Thyroid gland (tissue), 4 donors: ENCODE data around the gene TANC2. TPM values are rescaled to one million over a fixed set of nuclear protein-coding genes. Genes with fewer than 3 reads are reported as not detected.
A peak's percentile ranks its signal among the peaks of the same experiment; 100 is the strongest.

Experiments used
- DNase-seq, 2 donors: peaks; one replicate each; pipeline ENCODE4 v3.0.0-alpha.2; 2019
- H3K27ac ChIP-seq, 3 donors: fragments of 200-600 bp; sonication (generic); 1 replicate in 2 of 3; 2 replicates in 1 of 3; pipeline ENCODE4 v1.5.1; 2016 to 2019; ENCODE audit warnings: mild to moderate bottlenecking in 1 of 3, moderate library complexity in 1 of 3
- H3K27me3 ChIP-seq: fragments of 200-600 bp; sonication (generic); one replicate; pipeline ENCODE4 v1.5.1; 2019
- H3K36me3 ChIP-seq, 2 donors: fragments of 200-600 bp; sonication (generic); one replicate each; pipeline ENCODE4 v1.5.1; 2016 to 2019
- H3K4me1 ChIP-seq, 2 donors: fragments of 200-600 bp; sonication (generic); one replicate each; pipeline ENCODE4 v1.5.1; 2017 to 2019
- H3K4me3 ChIP-seq, 3 donors: fragments of 200-600 bp; sonication (generic); replicated peaks in 1 of 3; 1 replicate in 2 of 3; 2 replicates in 1 of 3; pipeline ENCODE4 v1.5.1; 2016; ENCODE audit warnings: mild to moderate bottlenecking in 1 of 3
- H3K9me3 ChIP-seq: fragments of 200-600 bp; sonication (generic); one replicate; pipeline ENCODE4 v1.5.1; 2017
- POLR2A ChIP-seq, 2 donors: fragments of 450-650 bp; IDR thresholded peaks; one replicate each; pipeline ENCODE4 v1.6.1; 2017; ENCODE audit warnings: antibody characterized with exemption in 2 of 2, mild to moderate bottlenecking in 2 of 2, moderate library complexity in 1 of 2
- WGBS, 2 donors: methylation state at CpG; one replicate each; pipeline ENCODE4 v1.1.5; 2017; 5-methylcytosine and 5-hydroxymethylcytosine counted together
- intact Hi-C: fragments of 100-400 bp; cut with DNase I; formaldehyde crosslinking; loops from one replicate; pipeline ENCODE4 v1.15.1; 2023
- total RNA-seq, 4 donors: library from RNA; depleted of rRNA; stranded (reverse); fragments of >200 nt; gene quantifications; one replicate each; pipeline ENCODE4 v1.2.3, GENCODE V29; 2016
- TF ChIP-seq, protein P1 (sequence below), 6 experiments: fragments of 200-600 bp in 3 of 6; fragments of 450-650 bp in 3 of 6; sonication (generic) in 3 of 6; IDR thresholded peaks; one replicate each; pipeline ENCODE4 v1.5.1; 2016 to 2019; ENCODE audit warnings: antibody characterized with exemption in 6 of 6, mild to moderate bottlenecking in 2 of 6, inconsistent platforms in 1 of 6, moderate library complexity in 1 of 6

TANC2 gene
- total RNA-seq, 4 donors from 2014 or later, result 15.2 to 22.2 (median 19.6) TPM

GRCh38 chr17:62941358-62941991 is 24.6 kb upstream of the TANC2 start:
- intact Hi-C loops, result no loop called here
- Histone ChIP-seq H3K27ac (no peak overlapping the region), H3K4me3 (no peak overlapping the region), H3K36me3 (no peaks in the 10 kb centered on the region), H3K27me3 (no peaks in the 10 kb centered on the region), H3K4me1 (no peaks in the 10 kb centered on the region), H3K9me3 (no peaks in the 10 kb centered on the region)
- WGBS, 2 donors, result 85 to 88% methylated on average over 4 of the region's 4 CpGs
- DNase-seq, result no peak
- no peak for TF ChIP-seq POLR2A (IDR thresholded peaks at IDR 0.05)
- TF ChIP-seq, protein P1, sequence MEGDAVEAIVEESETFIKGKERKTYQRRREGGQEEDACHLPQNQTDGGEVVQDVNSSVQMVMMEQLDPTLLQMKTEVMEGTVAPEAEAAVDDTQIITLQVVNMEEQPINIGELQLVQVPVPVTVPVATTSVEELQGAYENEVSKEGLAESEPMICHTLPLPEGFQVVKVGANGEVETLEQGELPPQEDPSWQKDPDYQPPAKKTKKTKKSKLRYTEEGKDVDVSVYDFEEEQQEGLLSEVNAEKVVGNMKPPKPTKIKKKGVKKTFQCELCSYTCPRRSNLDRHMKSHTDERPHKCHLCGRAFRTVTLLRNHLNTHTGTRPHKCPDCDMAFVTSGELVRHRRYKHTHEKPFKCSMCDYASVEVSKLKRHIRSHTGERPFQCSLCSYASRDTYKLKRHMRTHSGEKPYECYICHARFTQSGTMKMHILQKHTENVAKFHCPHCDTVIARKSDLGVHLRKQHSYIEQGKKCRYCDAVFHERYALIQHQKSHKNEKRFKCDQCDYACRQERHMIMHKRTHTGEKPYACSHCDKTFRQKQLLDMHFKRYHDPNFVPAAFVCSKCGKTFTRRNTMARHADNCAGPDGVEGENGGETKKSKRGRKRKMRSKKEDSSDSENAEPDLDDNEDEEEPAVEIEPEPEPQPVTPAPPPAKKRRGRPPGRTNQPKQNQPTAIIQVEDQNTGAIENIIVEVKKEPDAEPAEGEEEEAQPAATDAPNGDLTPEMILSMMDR (IDR thresholded peaks at IDR 0.05), result no peak

DNA sequence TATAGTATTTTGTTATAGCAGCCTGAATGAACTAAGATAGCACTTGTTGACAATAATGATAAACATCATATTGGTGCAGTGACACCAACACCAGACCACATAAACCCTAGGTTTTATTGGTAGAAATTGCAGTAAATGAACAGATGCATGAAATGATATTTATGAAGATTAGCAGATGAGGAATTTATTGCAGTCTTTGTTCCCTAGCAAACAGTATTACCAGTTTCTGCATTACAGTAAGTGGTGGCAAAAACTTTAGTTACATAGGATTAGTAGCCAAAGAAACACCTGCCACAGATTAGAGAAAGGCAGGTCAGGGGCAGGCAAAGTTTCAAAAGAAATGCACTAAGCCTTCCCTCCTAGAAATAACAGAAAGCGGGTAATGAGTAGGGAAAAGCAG is 17.7 kb upstream of the TANC2 start:
- H3K4me3 ChIP-seq, result no peak overlapping the region
- WGBS, 2 donors, result 79 to 93% methylated on average over 1 of the region's 1 CpG
- no peak for DNase-seq

DNA sequence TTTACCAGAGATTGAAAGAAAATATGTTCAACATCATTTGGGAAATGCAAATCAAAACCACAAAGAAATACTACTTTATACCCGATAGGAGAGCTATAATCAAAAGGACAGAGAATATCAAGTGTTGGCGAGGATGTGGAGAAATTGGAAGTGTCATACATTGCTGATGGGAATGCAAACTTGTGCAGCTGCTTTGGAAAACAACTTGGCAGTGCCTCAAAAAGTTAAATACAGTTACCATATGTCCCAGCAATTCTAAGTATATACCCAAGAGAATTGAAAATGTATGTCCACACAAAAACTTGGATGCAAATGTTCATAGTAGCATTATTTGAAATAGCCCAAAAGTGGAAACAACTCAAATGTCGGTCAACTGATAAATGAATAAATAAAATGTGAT is 17.0 kb upstream of the TANC2 start:
- intact Hi-C loops, result no loop called here
- TF ChIP-seq, protein P1 (IDR thresholded peaks at IDR 0.05), result no peak
- TF ChIP-seq POLR2A (IDR thresholded peaks at IDR 0.05), result no peak

More for the DNA sequence above, 17.7 kb upstream of the TANC2 start:
- Histone ChIP-seq H3K27me3 (no peaks in the 10 kb centered on the region), H3K4me1 (no peaks in the 10 kb centered on the region), H3K36me3 (no peaks in the 10 kb centered on the region), H3K27ac (no peak overlapping the region), H3K9me3 (no peaks in the 10 kb centered on the region)
- intact Hi-C loops, result no loop called here
- no peak for TF ChIP-seq POLR2A (IDR thresholded peaks at IDR 0.05)
- TF ChIP-seq, protein P1 (IDR thresholded peaks at IDR 0.05), result no peak

DNA sequence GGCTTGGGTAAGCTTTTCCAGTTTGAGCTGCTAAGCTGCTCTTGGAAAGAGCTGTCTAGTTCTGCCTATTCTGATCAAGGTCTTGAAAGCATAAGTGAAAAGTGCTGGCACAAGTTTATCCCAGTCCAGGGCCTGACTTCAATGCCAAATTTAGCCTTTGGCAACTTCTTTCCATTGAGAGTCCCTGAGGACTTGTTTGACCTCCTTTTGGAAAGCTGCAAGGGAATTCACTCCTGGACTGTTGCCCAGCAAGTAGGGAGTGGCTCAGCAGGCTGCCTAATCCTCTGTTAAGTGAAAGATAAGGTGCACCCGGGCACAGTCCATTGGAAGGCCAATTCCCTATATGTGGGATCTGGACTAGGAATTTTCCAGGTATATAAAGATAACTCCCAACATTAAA is 16.0 kb upstream of the TANC2 start:
- Histone ChIP-seq H3K27ac (no peak overlapping the region), H3K36me3 (no peaks in the 10 kb centered on the region), H3K4me3 (no peak overlapping the region), H3K4me1 (no peaks in the 10 kb centered on the region), H3K9me3 (no peaks in the 10 kb centered on the region), H3K27me3 (no peaks in the 10 kb centered on the region)
- intact Hi-C loops, result no loop called here
- no peak for TF ChIP-seq POLR2A (IDR thresholded peaks at IDR 0.05)
- TF ChIP-seq, protein P1 (IDR thresholded peaks at IDR 0.05), result no peak
- peak; percentile 10 to 37 for DNase-seq
- WGBS, 2 donors, result 6 to 25% methylated on average over 1 of the region's 1 CpG

More for the DNA sequence above, 17.0 kb upstream of the TANC2 start:
- DNase-seq, result no peak
- H3K27me3 ChIP-seq, result no peaks in the 10 kb centered on the region
- no peaks in the 10 kb centered on the region for H3K4me1 ChIP-seq
- no peaks in the 10 kb centered on the region for H3K9me3 ChIP-seq
- no peaks in the 10 kb centered on the region for H3K36me3 ChIP-seq
- H3K4me3 ChIP-seq, result no peak overlapping the region
- WGBS, 2 donors, result 92 to 94% methylated on average over 3 of the region's 3 CpGs
- no peak overlapping the region for H3K27ac ChIP-seq

DNA sequence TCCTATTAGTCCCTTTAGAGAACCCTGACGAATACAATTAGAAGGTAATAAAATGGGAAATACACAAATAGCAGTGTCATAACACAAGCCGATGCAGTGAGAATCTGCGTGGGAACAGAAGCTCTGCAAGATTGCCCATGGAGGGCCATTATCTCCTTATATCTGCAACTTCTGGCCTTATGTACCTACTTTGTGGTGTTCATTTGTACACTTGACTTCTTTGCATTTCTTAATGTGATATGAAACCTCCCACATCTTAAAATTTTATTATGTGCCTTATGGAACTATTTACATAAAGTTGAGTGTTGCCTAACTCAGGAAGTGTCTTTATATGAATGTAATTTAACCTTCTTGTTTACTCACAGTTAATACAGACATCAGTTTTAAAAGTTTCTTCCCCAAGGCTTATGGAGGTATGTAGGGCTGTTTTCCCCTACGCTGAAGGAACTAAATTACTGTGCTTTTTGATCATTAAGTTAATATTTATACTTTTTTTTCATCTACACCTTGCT is 10.1 kb upstream of the TANC2 start:
- DNase-seq, result no peak
- H3K4me3 ChIP-seq, result no peak overlapping the region
- intact Hi-C loops, result no loop called here
- H3K36me3 ChIP-seq, result no peaks in the 10 kb centered on the region
- H3K4me1 ChIP-seq, result no peaks in the 10 kb centered on the region
- no peak overlapping the region for H3K27ac ChIP-seq
- no peaks in the 10 kb centered on the region for H3K27me3 ChIP-seq
- 96% methylated on average over 4 of the region's 4 CpGs for WGBS, 2 donors
- no peaks in the 10 kb centered on the region for H3K9me3 ChIP-seq
- TF ChIP-seq, protein P1 (IDR thresholded peaks at IDR 0.05), result no peak
